Sigmoid colon (tissue), 7 donors: ENCODE data around the gene NOS3. TPM values are rescaled to one million over a fixed set of nuclear protein-coding genes. Genes with fewer than 3 reads are reported as not detected.
A peak's percentile ranks its signal among the peaks of the same experiment; 100 is the strongest.

Experiments
- DNase-seq: peaks from one replicate; pipeline ENCODE4 v3.0.0-alpha.2; 2019
- H3K27ac ChIP-seq, 4 donors: fragments of 200-600 bp; sonication (generic); one replicate each; pipeline ENCODE4 v1.5.1; 2016 to 2019; ENCODE audit warnings: mild to moderate bottlenecking in 1 of 4
- H3K27me3 ChIP-seq, 3 donors: fragments of 200-600 bp; sonication (generic); one replicate each; pipeline ENCODE4 v1.5.1; 2019; ENCODE audit warnings: mild to moderate bottlenecking in 1 of 3
- H3K36me3 ChIP-seq, 4 donors: fragments of 200-600 bp; sonication (generic); one replicate each; pipeline ENCODE4 v1.5.1; 2016 to 2019
- H3K4me1 ChIP-seq, 4 donors: fragments of 200-600 bp; sonication (generic); one replicate each; pipeline ENCODE4 v1.5.1; 2017 to 2019
- H3K4me3 ChIP-seq, 4 donors: fragments of 200-600 bp; sonication (generic); one replicate each; pipeline ENCODE4 v1.5.1; 2017 to 2019; ENCODE audit warnings: mild to moderate bottlenecking in 2 of 4, moderate library complexity in 1 of 4
- H3K9me3 ChIP-seq, 4 donors: fragments of 200-600 bp in 3 of 4; sonication (generic) in 3 of 4; one replicate each; pipeline versions ENCODE4 v1.5.1 to v1.6.1; 2013 to 2019
- EP300 ChIP-seq, 4 donors: sonication (generic); formaldehyde crosslinking; IDR thresholded peaks; one replicate each; pipeline ENCODE4 v1.6.1; 2017; ENCODE audit warnings: antibody characterized with exemption in 4 of 4
- POLR2A ChIP-seq, 2 donors: fragments of 450-650 bp; IDR thresholded peaks; one replicate each; pipeline ENCODE4 v1.6.1; 2016; ENCODE audit warnings: antibody characterized with exemption in 2 of 2, mild to moderate bottlenecking in 2 of 2, moderate library complexity in 2 of 2
- POLR2AphosphoS5 ChIP-seq, 4 donors: sonication (generic); formaldehyde crosslinking; IDR thresholded peaks; one replicate each; pipeline ENCODE4 v1.6.1; 2017; ENCODE audit warnings: antibody characterized with exemption in 4 of 4
- WGBS, 2 donors: extraction: QIAGEN DNeasy Blood & Tissue Kit; methylation state at CpG; one replicate each; pipeline ENCODE4 v1.1.7; 2013; 5-methylcytosine and 5-hydroxymethylcytosine counted together
- intact Hi-C: fragments of 100-400 bp; cut with DNase I; formaldehyde crosslinking; loops from one replicate; pipeline ENCODE4 v1.15.1; 2023
- polyA plus RNA-seq, 3 donors: library from polyadenylated mRNA; stranded (reverse); fragments of 200-250 nt; gene quantifications; one replicate each; pipeline ENCODE4 v1.2.3, GENCODE V29; 2013
- total RNA-seq, 4 donors: library from RNA; depleted of rRNA; stranded (reverse); fragments of >200 nt; gene quantifications; one replicate each; pipeline ENCODE4 v1.1.0, GENCODE V29; 2016
- TF ChIP-seq, protein P1 (sequence below), 4 experiments: fragments of 450-650 bp in 3 of 4; fragments of 200-600 bp in 1 of 4; IDR thresholded peaks; one replicate each; pipeline ENCODE4 v1.5.1; 2016 to 2019; ENCODE audit warnings: antibody characterized with exemption in 4 of 4, mild to moderate bottlenecking in 3 of 4, moderate library complexity in 2 of 4
- donor health status: healthy with polysubstance abuse.
- donor health status: Bipolar disorder and iron deficiency.
- donor health status: healthy.

Gene NOS3
- total and polyA plus RNA-seq, 7 donors = 0.23 to 7.2 (median 1.8) TPM

DNA sequence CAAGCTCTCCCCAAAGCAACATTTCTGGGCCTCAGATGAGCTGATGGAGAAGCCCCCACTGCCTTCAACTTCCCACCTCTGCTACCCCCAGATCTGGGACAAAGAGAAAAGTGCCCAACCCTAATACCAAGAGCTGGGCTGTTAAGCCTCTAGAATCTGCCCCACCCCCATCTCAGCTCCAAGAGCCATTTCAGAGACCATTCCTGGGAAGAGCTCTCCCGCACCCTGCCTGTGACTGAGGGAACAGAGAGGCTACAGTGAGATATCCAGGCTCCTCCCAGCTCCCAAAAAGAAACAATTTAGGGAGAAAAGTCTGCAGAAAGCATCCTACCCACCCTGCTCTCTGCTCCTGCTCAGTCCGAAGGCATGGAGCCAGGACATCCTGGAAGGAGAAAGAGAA, 10.2 kb upstream of the NOS3 start:
- intact Hi-C loops = no loop called here
- TF ChIP-seq EP300 (IDR thresholded peaks at IDR 0.05) (no peak), POLR2A (IDR thresholded peaks at IDR 0.05) (no peak), POLR2AphosphoS5 (IDR thresholded peaks at IDR 0.05) (no peak)
- TF ChIP-seq, protein P1, sequence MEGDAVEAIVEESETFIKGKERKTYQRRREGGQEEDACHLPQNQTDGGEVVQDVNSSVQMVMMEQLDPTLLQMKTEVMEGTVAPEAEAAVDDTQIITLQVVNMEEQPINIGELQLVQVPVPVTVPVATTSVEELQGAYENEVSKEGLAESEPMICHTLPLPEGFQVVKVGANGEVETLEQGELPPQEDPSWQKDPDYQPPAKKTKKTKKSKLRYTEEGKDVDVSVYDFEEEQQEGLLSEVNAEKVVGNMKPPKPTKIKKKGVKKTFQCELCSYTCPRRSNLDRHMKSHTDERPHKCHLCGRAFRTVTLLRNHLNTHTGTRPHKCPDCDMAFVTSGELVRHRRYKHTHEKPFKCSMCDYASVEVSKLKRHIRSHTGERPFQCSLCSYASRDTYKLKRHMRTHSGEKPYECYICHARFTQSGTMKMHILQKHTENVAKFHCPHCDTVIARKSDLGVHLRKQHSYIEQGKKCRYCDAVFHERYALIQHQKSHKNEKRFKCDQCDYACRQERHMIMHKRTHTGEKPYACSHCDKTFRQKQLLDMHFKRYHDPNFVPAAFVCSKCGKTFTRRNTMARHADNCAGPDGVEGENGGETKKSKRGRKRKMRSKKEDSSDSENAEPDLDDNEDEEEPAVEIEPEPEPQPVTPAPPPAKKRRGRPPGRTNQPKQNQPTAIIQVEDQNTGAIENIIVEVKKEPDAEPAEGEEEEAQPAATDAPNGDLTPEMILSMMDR (IDR thresholded peaks at IDR 0.05) = no peak
- DNase-seq = no peak
- Histone ChIP-seq H3K27me3 (no peaks in the 10 kb centered on the region), H3K36me3 (no peaks in the 10 kb centered on the region), H3K9me3 (no peaks in the 10 kb centered on the region), H3K27ac (peak overlapping the region in 3 of 4 donors; percentile 89 to 97 (median 90)), H3K4me3 (no peak overlapping the region), H3K4me1 (peaks cover 0 to 44% (median 41%) of the 10 kb centered on the region in 4 donors)
- WGBS, 2 donors = 46 to 49% methylated on average over 2 of the region's 2 CpGs

DNA sequence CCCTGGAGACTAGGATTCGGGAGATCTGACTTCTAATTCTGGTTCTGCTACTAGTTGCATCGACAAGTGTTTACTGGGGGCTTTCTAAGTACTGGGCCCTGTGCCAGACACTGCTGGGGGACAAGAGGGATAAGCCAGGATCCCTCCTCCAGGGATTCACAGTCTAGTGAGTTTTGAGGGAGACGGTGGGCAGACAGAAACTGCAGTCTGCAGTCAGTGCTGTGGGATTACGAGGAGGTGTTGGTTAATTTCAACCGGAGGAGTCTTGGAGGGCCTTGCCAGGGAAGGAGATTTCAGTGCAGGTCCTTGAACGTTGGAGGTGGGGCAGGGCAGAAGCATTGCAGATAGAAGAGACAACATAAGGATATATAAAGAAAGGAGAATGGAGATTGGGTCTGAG, 9.2 kb upstream of the NOS3 start:
- Histone ChIP-seq H3K36me3 (no peaks in the 10 kb centered on the region), H3K9me3 (no peaks in the 10 kb centered on the region), H3K4me1 (peaks cover 0 to 41% (median 36%) of the 10 kb centered on the region in 4 donors), H3K4me3 (no peak overlapping the region), H3K27ac (no peak overlapping the region), H3K27me3 (no peaks in the 10 kb centered on the region)
- WGBS, 2 donors = 61 to 63% methylated on average over 6 of the region's 6 CpGs
- DNase-seq = no peak
- TF ChIP-seq POLR2A (IDR thresholded peaks at IDR 0.05) = no peak
- TF ChIP-seq POLR2AphosphoS5 (IDR thresholded peaks at IDR 0.05) = no peak
- TF ChIP-seq, protein P1 (IDR thresholded peaks at IDR 0.05) = no peak
- TF ChIP-seq EP300 (IDR thresholded peaks at IDR 0.05) = no peak
- intact Hi-C loops = no loop called here

DNA sequence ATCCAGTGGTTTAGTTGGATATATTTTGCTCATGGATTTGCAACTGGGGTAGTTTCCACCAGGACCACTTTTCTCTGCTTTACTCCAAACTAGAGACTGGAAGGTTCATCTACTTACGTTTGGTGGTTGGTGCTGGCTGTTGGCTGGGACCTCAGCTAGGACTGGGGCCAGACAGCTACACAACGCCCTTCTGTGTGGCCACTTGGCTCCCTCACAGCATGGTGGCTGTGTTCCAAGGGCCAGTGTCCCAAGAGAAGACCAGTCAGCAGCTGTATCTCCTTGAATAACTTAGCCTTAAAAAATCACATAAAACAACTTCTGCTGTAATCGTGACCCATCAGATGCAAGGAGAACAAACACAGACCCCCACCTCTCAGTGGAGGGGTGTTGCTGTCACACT, 8.5 kb upstream of the NOS3 start:
- Histone ChIP-seq H3K9me3 (no peaks in the 10 kb centered on the region), H3K4me3 (no peak overlapping the region), H3K27ac (no peak overlapping the region), H3K36me3 (no peaks in the 10 kb centered on the region), H3K27me3 (no peaks in the 10 kb centered on the region), H3K4me1 (peaks cover 0 to 34% (median 29%) of the 10 kb centered on the region in 4 donors)
- no peak for DNase-seq
- intact Hi-C loops = no loop called here
- WGBS, 2 donors = 34 to 49% methylated on average over 3 of the region's 3 CpGs
- TF ChIP-seq, protein P1 (IDR thresholded peaks at IDR 0.05) = no peak
- no peak for TF ChIP-seq POLR2AphosphoS5 (IDR thresholded peaks at IDR 0.05)
- TF ChIP-seq EP300 (IDR thresholded peaks at IDR 0.05) = no peak
- TF ChIP-seq POLR2A (IDR thresholded peaks at IDR 0.05) = no peak

DNA sequence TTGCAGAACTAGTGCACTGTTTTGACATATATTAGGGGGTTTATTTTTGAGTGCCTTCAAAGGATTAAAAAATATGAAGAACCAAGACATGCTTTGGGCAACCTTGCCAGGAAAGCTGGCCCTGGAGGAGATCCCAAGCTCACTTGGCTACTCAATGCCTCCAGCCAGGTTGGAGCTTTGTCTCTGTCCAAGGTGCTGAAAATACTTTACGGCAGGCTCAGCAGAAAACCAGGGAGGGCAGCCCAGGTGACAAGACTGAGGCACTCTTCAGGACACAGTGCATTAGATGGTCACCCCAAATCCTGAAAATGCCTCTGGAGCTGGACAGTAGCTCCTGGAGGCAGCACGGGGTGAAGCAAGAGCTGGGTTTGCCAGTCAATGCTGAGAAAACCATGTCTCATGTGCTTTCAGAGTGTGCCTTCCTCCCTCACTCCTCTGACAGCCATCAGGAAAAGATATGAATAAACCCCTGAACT, 6.9 kb upstream of the NOS3 start:
- Histone ChIP-seq H3K27ac (no peak overlapping the region), H3K27me3 (no peaks in the 10 kb centered on the region), H3K36me3 (no peaks in the 10 kb centered on the region), H3K4me1 (peaks cover 0 to 33% (median 30%) of the 10 kb centered on the region in 4 donors), H3K4me3 (no peak overlapping the region), H3K9me3 (no peaks in the 10 kb centered on the region)
- intact Hi-C loops = no loop called here
- TF ChIP-seq POLR2A (IDR thresholded peaks at IDR 0.05) = no peak
- TF ChIP-seq POLR2AphosphoS5 (IDR thresholded peaks at IDR 0.05) = no peak
- TF ChIP-seq EP300 (IDR thresholded peaks at IDR 0.05) = no peak
- TF ChIP-seq, protein P1 (IDR thresholded peaks at IDR 0.05) = no peak
- whole genome bisulfite sequencing, 2 donors = 5 to 7% methylated on average over 2 of the region's 2 CpGs
- no peak for DNase-seq

DNA sequence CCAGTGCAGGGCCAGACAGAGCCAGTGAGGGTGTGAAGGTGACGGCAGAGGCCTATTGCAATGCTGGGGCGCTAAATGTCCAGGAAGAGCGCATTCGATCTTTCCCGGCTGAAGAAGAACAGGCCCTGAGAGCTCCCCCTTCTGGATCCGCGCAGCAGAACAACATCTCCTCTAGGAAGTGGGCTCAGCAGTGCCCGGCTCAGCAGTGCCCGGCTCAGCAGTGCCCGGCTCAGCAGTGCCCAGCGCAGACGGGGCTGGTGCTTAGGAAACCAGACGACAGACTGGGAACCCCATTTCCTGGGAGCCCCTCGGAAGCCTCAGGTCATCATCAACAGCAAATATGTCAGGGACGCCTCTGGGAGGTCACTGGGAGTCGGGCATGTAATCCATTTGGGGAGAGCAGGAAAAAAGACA, 4.7 kb upstream of the NOS3 start:
- TF ChIP-seq, protein P1 (IDR thresholded peaks at IDR 0.05) = peak; percentile 33 to 79 (median 72)
- peak in 1 of 4 donors; percentile 17 for TF ChIP-seq POLR2AphosphoS5 (IDR thresholded peaks at IDR 0.05)
- TF ChIP-seq POLR2A (IDR thresholded peaks at IDR 0.05) = no peak
- TF ChIP-seq EP300 (IDR thresholded peaks at IDR 0.05) = no peak
- Histone ChIP-seq H3K27ac (peak overlapping the region in 2 of 4 donors; percentile 18 to 27), H3K9me3 (no peaks in the 10 kb centered on the region), H3K4me1 (peaks cover 0 to 25% (median 19%) of the 10 kb centered on the region in 4 donors), H3K36me3 (no peaks in the 10 kb centered on the region), H3K27me3 (no peaks in the 10 kb centered on the region), H3K4me3 (no peak overlapping the region)
- WGBS, 2 donors = 6 to 10% methylated on average over 16 of the region's 16 CpGs
- intact Hi-C loops = loop anchor here (1.0 kb wide), 1 partner anchor 23 kb away; no protein-coding TSS in a partner anchor
- DNase-seq = no peak
